RPMI7951 (cell line): ENCODE results near the gene HLX. TPM values are rescaled to one million over a fixed set of nuclear protein-coding genes. Genes with fewer than 3 reads are reported as not detected.

Experiments
- DNase-seq: peaks from one replicate; pipeline ENCODE4 v3.0.0-alpha.2; 2012; ENCODE audit warnings: low read depth
- total RNA-seq: library from RNA; depleted of rRNA; stranded (reverse); fragments of >200 nt; shearing (Covaris generic); gene quantifications from 2 replicates; pipeline ENCODE4 v1.2.3, GENCODE V29; 2014; rRNA removed

The HLX gene
- total RNA-seq, 1 experiment from 2014 or later: 5.2 TPM

DNA sequence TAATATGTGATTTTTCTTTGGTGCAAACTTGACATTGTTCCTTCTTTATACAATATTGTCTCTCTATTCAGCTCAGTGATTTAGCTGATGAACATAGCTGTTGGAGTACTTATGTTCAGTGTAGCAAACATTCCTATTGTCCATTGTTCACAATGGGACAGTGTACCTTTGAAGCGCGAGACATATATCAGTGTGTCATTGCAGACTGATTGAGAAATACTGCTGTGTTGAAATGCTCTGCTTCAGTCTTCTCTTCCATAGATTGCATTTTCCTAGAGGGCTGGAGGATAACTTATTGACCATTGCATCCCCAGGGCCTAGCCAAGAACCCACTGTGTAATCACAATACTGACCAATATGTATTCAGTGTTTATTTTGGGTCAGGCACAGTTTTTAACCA is 46.5 kb downstream of the HLX start:
- no peak for DNase-seq

DNA sequence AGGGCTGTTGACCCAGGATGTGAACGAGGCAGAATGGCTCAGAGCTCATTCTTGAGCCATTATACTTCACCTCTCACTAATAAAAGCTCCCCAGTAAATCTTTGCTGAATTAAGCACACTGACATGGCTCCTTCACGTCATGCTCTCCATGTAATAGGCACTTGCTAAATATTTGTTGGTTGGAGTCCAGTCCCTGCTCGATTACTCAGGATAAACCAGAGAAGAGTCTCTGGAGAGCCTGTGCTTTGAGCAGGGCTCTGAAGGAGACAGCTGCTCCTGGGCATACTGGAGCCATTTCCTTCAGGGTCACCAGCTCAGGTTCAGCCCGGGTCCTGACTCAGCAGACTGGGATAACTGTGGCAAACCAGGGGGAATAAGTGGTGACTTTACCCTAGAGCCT is 46.9 kb downstream of the HLX start:
- DNase-seq: peak; percentile 58

DNA sequence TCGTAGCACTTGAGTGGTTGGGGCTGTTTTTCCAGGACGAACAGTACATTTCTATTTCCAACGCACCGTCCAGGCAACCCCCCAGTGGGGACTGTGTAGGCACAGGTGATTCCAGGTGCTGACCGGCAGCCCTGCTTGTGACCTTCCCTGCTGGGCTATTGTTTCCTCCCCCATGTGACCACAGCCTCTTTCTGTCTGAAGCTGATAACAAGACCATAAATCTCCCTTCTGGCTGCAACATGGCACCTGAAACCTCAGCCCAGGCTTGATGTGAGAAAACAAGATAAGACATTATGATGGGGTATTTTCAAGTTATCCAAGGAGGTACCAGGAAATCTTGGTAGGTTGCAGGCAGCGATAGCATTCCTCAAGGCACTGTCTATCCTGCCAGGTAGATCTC is 48.2 kb downstream of the HLX start:
- no peak for DNase-seq

DNA sequence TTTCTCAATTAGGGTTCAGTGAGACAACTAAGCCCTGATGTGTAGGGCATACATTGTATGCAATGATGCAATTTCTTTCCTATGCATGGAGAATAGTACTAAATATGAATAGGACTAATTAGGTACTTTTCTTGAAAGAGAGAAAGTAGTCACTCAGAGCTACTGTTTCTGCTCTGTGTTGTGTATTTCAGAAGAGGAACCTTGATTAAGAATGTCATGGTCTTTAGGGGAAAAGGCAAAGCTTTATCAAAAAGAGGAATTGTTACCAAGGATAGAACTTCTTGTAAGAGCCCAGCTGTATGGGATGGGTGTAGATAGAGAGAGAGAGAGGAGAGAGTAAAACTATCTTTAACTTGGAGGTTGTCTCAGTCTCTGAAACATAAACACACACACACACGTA is 49.1 kb downstream of the HLX start:
- DNase-seq: no peak

DNA sequence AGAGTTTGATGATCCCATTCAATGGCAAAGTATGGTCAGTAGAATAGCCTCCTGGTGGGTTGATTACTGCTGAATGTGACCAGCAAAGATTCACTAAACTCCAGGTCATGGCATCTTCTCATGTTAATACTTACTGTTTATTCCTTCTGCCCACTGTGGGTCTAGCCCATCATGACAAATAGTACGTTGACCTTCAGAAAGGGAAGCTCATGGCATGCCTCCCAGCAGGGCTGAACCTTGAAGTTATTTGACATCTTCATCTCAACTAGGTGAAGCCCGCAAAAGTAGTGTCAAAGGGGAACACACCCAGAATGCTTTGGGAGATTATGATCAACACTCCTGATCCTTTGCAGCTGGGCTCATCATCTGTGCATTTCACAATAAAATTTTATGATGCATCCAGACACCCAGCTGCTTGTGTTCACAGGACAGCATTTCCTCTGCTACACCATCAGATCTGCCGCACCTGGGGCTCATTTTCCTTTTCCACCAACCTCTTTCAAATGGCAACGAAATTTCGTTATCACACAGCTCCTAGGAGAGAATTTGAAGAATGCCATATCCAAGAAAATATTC is 49.6 kb downstream of the HLX start:
- no peak for DNase-seq

DNA sequence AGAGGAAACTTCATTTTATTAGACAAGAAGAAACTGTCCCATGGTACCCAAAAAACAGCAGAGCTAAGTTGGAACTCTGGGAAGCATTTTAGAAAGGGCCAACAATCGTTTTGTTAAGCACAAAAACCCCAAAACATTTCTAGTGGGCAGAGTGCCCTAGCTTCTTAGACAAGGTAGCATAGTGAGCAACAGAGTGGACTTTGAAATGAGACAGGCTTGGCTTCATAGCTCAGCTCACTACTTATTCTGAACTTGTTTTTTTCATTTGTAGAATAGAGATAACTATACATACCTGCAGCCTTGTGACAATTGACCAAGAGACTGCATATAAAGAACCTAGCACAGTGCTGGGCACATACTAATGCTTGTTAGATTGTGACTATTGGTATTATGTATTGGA is 50.1 kb downstream of the HLX start:
- DNase-seq: no peak

Other genes starting within 250 kb of the HLX start
- 0.72 and 0.88 TPM in 2 replicates for gene C1orf115, start 189.1 kb upstream of the HLX start, total RNA-seq
- 1.1 and 2.4 TPM in 2 replicates for gene MTARC2, start 131.1 kb upstream of the HLX start, total RNA-seq
- 0.29 TPM in 1 of 2 replicates, not detected in the other for gene MTARC1, start 92.5 kb upstream of the HLX start, total RNA-seq